Fibroblast of skin of left quadriceps (primary cell): ENCODE data around the gene PACRG.

ENCODE experiments used
- DNase-seq, 2 experiments: peaks; one replicate each; pipeline ENCODE4 v3.0.0-alpha.2; 2013; ENCODE audit warnings: low read depth in 2 of 2

Gene PACRG

DNA sequence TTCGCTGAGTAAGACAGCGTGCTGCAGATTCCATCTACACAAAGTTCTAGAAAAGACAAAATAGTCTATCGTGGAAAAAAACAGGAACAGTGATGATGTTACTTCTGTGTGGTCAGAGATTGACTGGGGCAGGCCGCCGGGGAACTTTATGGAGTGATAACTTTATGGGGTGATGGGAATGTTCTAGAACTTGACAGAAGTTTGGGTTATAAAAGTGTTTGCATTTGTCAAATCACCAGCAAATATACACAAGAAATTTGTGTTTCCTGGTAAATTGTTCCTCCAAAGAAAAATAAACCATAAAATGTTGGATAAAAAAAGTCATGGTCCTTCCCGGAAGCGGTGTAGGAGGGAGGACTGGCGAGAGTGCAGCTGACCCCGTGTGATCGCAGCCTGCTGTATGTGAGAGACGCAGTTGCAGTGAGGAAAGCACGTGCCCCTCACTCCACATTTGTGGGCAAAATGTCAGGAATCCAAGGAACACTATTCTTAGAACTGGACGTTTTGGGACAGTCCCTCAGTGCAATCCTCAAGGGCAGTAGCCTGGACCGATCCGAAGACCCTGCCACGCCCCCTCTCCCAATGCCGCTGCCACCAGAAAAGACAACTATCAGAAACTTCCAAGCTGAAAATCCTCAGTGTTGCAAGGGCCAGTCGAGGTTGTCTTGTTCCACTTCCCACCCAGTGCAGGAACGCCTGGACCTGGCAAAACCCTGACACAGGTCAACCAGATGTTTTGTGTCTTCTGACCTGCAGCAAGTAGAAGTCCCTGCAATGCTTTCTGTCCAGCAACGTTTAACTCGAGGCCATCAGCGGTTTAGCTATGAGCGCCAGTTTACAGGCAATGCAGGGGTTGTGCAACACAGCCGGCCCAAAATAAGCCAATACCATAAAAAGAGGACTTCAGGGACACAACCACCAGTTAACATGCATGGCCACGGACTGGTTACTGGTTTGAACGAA, 606.2 kb downstream of the PACRG start:
- no peak for DNase-seq

DNA sequence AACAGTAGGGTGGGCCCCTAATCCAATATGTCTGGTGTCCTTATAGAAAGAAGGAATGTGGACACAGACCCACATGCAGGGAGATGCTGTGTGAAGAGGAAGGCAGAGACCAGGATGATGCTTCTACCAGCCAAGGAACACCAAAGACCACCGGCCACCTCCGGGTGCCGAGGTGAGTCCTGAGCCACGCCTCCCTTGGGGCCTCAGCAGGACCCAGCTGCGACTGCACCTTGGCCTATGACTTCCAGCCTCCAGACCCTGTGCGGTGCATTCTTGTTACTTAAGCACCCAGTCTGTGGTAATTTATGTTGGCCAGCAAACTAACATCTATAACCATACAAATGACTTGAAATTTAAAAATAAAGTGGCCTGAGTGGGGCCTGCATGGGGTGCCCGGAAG, 607.3 kb downstream of the PACRG start:
- DNase-seq = no peak

DNA sequence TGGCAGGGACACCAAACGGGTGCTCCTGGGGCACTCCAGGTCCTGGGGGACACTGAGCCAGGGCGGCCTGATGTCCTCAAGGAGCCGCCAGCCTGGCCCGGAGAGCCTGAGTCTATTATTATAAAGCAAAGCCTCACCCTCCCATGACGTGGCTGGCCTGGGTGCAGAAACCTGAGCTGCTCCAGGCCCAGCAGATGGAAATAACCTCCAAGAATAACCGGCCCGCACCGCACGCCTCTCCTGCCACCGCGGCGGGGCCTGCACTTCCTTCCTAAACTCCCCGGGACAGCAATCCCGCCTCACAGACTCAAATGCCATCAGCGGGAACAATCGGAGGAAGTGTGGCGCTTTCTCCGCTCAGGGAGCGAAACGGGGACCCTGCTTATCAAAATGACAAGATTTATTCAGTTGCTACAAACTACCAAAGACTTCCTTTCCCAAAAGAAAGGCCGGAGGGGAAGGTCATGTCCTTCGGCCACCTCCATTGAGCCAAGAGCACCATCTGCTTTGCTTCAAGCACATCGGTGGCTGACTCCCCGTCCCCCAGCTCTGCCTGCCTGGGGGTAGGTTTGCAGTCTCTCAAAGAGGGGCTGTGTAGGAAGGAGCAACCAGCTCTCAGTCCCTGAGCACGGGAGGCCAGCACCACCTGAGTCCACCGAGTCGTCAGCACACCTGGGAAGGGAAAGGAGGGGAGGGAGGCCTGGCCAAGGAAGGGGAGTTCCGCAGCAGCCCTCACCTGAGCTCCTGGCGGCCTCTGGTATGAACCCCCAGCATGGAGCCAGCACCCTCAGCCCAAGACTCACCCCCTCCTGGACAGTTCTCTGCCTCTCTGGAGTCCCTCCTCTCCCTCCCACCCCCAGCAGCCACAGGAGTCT, 608.1 kb downstream of the PACRG start:
- no peak for DNase-seq

DNA sequence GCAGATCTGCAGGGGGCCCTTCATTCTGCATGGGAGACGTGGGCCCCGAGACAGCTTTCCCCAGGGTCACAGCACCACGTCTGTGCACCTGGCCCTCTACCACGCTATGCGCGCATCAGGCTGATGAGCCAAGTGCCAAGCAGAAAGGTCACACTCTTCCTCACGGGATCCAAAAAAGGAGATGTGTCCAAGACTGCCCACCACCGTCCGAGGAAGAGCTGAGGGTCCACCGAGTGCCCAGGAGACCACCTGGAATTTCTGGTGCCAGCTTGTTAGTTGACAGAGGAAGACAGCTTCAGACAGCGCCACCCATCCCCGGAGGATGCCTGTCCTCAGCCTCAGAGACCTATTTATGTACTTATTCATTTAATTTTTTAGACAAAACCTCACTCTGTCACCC, 609.2 kb downstream of the PACRG start:
- DNase-seq = no peak

DNA sequence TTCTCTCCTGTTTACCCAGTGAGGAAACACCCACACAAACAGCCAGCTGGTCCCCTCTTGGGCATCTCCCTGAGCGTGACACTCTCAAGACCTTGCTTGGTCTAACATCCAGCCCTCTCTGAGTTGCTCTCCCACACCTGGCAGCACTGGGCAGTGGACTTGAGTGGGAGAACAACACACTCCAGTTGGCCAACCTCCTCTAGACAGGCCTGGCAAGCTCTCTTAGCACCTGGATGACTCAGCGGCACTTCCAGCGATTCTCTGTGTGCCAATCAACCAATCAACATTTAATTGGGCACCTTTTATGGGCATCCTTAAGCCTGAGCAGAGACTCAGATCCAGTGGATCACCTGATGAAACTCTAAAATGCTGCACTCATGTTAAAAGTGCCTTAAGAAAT, 610.2 kb downstream of the PACRG start:
- DNase-seq = no peak

DNA sequence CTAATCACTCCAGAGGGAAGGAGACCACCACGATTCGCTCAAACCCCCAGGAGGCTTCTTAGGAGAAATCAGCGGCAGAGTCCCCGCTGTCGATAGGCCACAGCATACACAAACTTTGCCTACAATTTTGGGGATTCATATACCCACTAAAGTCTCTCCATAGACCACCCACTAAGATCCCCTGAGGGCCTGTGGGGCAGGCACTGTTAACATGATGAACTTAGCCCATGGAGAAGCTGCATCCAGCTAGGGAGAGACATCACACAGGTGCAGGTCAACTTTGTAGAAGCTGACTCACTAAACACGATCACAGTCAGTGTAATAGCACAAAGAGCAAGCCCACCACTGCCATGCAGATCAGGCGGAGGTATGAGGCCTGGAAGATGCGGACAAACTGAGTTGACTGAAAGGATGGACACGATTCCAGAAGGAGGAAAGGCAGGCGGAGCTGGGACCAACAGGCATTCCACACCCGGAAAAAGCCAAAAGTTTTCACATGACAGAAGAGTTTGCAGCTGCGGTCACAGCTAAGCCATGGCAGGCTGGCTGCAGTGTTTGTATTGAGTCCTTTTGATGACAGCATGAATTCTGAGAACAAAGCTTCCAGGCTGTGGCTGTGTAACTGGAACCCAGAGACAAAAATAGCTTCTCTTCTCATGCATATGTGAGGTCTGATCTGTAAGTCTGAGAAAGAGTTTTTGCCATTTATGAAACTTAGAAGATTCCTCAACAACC, 611.1 kb downstream of the PACRG start:
- DNase-seq = peak; percentile 58 to 59

DNA sequence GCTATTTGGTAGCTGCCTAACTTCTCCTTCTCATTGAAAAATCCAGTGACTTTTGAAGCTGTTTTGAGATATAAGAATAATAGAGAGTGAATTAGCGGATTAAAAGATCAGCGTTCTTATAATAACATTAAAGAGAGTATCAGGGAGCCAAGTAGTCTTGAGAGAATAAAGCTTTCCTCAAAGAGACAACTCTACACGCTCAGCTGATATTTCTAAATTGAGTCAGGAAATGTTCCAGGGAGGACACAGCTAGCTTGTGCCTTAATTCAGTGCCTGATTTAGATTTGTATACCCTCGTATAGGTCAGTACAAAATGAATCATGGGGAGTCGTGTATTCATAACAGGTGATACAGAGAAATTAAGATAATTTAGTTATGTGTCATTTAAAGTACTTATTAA, 611.7 kb downstream of the PACRG start:
- no peak for DNase-seq

DNA sequence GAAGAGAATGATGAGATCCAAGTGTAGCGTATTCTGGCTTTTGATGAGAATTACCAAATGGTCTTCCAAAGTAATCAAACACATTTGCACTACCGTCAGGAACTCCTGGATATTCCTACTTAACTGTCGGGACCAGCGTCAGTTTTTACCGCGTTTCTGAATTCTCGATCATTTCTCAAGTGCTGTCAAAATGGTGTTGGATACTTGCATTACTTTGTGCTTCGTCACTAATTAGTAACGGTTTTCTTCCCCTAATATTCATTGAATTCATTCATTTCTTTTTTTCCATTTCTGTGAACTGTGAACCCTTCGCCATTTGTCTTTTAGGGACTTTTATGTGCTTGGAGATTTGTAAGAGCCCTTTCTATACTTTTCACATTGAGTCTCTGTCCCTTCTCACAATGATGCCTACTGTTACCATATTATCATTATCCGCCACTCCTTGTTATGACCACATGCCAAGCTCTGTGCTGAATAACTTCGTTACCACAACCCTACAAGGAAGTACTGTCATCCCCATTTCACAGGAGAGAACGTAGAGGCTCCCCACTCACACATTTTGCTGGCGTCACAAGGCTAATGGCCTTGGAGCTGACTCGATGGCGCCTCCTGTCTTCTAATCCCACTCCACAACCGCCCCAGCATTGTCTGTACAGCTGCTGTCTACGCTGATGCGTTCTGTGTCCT, 612.6 kb downstream of the PACRG start:
- DNase-seq = no peak

DNA sequence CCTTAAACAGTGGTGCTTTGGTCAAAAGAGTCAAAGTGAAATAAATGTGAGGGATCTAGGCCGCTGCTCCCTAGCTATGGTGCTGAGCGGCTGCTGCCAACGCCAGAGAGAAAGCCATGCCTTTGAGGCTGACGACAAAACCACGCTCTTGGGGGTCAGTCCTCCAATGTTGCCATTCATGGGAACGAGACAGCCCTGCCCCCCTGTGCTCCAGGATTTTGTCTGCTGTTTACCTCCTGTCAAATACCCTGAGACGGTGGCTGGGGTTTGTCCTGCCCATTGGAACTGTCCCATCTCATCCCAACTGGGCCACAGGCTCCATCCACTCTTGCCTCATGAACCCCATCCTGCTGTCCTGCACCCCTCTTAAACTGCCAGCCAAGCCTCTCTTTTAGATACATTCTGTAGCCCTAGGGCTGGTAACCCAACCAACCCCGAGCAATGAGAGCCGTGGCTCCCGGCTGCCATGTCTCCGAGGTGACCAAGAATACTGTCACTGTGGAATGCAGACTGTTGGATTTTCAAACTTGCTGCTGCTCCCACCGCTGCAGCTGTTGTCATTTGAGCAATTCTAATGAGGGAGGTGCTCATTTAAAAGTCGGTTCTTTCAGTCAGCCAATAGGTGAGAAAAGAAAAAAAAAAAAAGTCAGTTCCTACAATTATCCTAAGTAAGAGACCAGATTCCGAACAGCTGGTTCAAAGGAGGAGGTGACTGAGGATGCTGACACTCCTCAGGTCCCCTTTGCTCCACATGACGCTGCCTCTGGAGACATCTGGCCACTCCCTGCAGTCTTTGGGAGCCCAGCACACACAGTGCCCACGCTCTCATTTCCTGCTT, 613.7 kb downstream of the PACRG start:
- DNase-seq = no peak

DNA sequence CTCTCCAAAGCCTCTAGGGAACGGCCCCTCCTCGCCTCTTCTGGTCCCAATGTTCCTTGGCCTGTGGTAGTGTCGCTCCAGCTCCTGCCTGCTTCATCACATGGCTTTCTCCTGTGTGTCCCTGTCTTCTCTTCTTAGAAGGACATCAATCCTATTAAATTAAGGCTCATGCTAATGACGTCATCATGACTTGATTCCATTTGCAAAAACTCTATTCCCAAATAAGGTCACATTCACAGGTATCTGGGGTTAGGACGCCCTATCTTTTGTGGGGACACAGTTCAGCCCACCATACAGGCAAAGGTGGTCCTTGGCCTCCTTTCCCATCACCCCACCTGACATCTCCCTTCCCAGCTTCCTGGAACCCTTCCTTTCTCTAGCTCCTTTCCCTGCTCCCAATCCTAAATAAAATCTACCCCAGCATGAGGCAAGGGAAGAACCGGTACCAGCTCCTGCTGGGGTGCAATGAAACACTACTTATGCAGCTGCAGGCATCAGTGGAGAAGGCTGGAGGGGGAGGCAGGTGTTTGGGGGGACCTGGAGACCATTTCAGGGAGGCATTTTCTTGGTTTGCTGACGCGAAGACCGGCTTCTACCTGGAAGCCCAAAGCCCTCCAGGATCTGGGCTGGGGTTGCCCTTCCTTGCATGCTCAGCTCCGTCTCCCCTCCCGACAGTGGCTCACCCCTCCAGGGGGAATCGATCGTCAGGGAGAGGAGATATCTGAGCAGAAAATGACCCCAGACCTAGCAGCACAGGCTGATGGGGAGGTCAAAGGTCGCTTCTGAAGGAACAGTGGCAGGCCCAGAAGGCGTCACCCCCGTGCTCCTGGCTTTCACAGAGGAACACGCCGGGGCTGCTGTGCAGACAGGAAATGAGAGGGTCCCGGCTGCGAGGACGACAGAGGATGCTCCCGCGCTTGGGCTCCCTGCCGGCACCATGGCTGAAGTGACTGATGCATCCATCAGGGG, 615.1 kb downstream of the PACRG start:
- no peak for DNase-seq

DNA sequence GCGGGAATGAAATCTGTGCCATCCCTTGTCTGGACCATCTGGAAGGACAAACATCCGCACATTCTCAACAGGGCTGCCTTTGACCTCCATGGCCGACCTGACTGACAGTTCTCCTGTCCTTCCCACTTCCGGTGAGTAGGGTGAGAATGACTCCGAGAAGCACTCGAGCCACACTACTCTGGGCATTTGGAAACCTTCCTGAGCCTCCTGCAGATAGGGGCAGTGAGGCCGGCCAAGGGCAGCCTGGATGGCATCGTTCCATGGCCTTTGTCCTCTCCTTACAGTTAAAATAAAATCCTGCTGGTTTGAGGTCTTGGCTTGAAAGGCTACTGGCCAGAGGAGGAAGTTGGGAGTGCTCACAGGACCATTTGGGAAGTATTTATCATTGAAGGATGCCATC, 615.8 kb downstream of the PACRG start:
- DNase-seq = no peak

DNA sequence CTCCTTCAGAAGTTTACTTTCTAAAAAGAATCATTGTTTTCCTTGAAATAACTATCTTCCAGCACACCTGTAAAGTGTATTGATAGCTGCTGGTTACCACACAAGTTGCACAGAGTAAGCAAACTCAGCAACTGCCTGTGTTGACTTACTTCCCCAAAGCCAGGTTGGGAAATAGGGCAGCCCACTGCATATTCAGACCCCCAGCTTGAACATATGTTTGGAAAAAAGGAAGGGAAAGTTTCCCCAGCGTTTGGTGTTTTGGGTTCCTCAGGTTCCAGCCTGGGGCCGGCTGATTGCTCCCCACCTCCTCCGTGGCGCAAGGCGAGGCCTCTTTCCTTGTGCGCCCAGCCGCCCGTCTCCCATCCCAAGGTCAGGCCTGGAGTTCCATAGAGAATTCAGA, 616.6 kb downstream of the PACRG start:
- DNase-seq = no peak

DNA sequence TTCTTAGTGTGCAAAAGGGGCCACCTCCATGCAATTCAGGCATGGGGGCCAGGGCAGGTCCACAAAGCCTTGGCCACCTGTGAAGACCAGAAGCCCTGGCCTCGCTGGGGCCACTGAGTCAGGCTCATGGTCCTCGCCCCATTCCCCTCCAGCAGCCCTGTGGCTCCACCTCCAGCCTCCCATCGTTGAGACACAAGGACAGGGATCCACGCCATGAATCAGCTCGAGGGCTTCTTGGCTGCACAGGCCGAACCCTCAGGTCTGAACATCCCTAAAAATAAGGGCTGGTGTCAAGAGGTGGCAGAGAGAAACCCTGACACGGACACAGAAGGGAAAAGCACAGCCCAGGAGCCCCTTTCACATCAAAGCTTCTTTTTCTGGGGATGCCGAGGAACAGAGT, 618.2 kb downstream of the PACRG start:
- DNase-seq = no peak

DNA sequence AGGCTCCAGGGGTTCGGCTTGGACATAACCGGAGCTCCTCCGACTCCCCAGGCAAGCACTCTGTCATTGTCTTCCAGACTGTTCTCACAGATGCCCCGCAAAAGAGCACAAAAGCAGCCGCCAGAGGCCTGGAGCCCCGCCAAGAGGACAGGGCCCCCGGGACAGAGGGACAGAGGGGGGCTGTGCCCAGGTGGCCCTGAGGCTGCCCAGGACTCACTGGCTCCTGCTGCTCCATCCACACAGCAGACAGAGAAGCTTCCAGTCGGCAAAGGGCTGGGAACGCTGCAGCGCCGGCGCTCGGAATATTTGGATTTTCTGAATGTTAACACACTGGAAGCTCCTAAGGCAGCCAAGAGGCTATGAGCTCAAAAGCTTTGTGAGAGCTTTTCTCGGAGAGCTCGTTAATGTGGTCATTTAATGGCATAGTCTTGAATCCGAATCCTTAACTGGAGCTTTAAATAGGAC, 618.8 kb downstream of the PACRG start:
- DNase-seq = no peak

DNA sequence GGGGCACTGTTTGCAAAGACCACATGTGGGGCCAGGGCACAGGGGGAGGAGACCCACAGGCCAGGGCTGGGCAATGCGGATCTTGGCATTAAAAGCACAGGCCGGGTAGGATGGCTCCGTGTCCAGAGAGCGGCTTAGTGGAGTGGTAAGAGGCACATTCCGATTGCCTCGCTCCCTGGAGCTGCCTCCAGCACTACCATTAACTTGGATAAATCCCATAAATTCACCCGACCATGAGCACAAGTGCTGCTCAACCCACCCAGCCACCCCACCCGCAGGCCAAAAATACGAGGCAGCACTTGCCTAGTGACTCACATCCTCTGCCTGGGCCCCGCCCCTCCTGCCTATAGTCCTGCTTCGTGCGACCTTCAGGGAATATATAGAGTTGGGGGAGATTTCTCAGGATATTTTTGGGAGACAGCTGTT, 619.3 kb downstream of the PACRG start:
- no peak for DNase-seq

DNA sequence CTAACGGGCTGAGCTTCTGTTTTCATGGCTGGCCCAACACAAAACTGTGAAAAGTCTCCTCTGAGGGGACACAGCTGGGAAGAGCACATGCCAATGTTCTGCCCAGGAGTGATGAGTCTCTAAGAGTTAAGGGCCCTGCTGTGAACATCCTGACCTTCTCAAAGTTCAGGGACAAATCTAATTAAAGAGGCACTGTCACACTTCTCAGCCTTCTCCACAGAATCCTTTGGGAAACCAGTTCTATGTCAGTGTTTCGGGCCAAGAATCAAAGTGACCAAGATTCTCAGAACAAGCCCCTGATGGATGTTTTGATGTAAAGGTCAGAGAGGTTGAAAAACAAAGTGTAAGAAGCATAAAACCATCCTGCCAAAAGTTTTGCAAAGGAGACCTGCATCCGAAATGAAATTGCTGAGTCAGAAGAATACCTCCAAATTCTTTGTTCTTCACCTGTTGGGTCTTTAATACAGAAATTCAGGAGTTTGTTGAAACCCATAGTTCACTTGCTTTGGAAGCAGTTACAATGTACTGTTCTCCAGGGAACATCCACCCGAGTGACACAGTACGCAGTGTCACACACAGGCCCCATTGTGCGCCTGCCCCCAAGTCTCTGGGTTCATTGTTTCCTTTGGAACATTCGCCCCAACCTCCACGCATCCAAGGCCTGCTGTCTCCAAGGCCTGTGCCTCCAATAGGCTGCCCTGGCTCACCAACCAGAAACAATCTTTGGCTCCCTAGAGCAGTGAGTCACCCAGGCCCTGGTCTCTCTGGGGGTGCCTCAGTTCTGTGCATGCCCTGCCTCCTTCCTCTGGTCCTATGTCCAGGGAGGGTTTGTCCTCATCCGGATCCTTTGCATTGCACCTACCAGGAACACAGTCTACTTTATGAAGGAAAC, 621.3 kb downstream of the PACRG start:
- DNase-seq = no peak

DNA sequence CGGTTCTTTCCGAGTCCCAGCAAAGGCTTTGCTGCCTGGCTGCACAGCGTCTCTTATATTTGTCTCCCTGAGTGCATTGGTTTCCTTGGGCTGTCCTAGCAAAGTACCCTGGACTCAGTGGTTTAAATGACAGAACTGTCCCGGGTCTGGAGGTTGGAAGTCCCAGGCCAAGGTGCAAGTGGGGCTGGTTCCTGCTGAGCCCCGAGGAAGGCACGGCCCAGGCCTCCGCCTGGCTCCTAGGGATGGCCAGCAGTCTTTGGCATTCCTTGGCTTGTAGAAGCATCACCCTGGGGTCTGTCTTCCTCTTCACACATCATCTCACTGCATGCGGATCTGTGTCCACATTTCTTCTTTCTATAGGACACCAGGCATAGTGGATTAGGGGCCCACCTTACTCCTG, 621.9 kb downstream of the PACRG start:
- DNase-seq = no peak

DNA sequence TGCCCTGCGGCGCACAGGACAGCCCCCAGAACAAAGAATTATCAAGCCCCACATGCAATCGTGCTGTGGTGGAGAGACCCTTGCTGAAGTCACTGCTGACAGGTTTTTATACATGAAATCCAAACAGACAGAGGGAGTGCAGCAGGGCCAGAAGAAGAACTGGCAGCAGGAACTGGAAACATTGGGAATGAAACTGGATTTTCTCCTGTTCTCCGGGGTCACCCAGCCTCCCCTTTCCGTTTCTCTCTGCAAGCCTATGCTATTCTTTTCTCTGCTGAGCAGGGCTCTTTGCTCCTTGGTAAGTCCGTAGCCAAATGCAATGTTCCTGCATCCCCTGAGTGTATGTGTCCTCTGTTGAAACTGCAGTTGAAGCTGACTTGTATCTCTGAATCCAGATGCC, 623.2 kb downstream of the PACRG start:
- no peak for DNase-seq
